HepG2 (cell line): Measurements from ENCODE around the gene GRM1.

Experiments used
- CENPBD1 ChIP-seq: sonication (generic); formaldehyde crosslinking; IDR thresholded peaks from 2 replicates; pipeline ENCODE4 v1.8.0; 2022; ENCODE audit warnings: missing genetic modification reagents, low read depth, mild to moderate bottlenecking, borderline replicate concordance
- IRF1 ChIP-seq: sonication (generic); formaldehyde crosslinking; IDR thresholded peaks from 2 replicates; pipeline ENCODE4 v1.4.0; 2020; ENCODE audit warnings: low read depth, mild to moderate bottlenecking, missing genetic modification reagents
- MATR3 ChIP-seq: sonication (generic); formaldehyde crosslinking; IDR thresholded peaks from 2 replicates; pipeline ENCODE4 v1.4.0; 2020; ENCODE audit warnings: missing genetic modification reagents
- NAIF1 ChIP-seq: sonication (generic); formaldehyde crosslinking; IDR thresholded peaks from 2 replicates; pipeline ENCODE4 v1.5.0; 2020; ENCODE audit warnings: mild to moderate bottlenecking, missing genetic modification reagents, borderline replicate concordance
- NFIC ChIP-seq: IDR thresholded peaks from 2 replicates; pipeline ENCODE4 v1.6.1; 2012; ENCODE audit warnings: mild to moderate bottlenecking, low read length, inconsistent platforms
- SPEN ChIP-seq: sonication (generic); formaldehyde crosslinking; IDR thresholded peaks from 2 replicates; pipeline ENCODE4 v1.5.1; 2020; ENCODE audit warnings: low read depth, mild to moderate bottlenecking, missing genetic modification reagents
- TAF1 ChIP-seq: sonication (generic); formaldehyde crosslinking; IDR thresholded peaks from 2 replicates; pipeline ENCODE4 v1.4.0; 2020; ENCODE audit warnings: missing genetic modification reagents
- ZNF143 ChIP-seq: sonication (generic); formaldehyde crosslinking; IDR thresholded peaks from 2 replicates; pipeline ENCODE4 v1.4.0; 2020; ENCODE audit warnings: missing genetic modification reagents
- ZNF496 ChIP-seq: sonication (generic); formaldehyde crosslinking; IDR thresholded peaks from 2 replicates; pipeline ENCODE4 v1.8.1; 2023; ENCODE audit warnings: mild to moderate bottlenecking, moderate library complexity, missing genetic modification reagents; ENCODE audit not compliant: insufficient replicate concordance
- ZNF530 ChIP-seq: sonication (generic); formaldehyde crosslinking; IDR thresholded peaks from 2 replicates; pipeline ENCODE4 v1.5.0; 2020; ENCODE audit warnings: low read depth, mild to moderate bottlenecking, missing genetic modification reagents
- ZNF607 ChIP-seq: sonication (generic); formaldehyde crosslinking; IDR thresholded peaks from 2 replicates; pipeline ENCODE4 v1.5.1; 2020; ENCODE audit warnings: missing genetic modification reagents, mild to moderate bottlenecking, borderline replicate concordance
- TF ChIP-seq, protein P1 (sequence below): sonication (generic); formaldehyde crosslinking; IDR thresholded peaks from 2 replicates; pipeline ENCODE4 v1.5.0; 2020; ENCODE audit warnings: mild to moderate bottlenecking, missing genetic modification reagents, moderate library complexity

GRCh38 chr6:146310628-146311027 lies 281.8 kb downstream of the GRM1 start:
- TF ChIP-seq SPEN (CRISPR knock-in tag) = no peak
- TF ChIP-seq, protein P1, sequence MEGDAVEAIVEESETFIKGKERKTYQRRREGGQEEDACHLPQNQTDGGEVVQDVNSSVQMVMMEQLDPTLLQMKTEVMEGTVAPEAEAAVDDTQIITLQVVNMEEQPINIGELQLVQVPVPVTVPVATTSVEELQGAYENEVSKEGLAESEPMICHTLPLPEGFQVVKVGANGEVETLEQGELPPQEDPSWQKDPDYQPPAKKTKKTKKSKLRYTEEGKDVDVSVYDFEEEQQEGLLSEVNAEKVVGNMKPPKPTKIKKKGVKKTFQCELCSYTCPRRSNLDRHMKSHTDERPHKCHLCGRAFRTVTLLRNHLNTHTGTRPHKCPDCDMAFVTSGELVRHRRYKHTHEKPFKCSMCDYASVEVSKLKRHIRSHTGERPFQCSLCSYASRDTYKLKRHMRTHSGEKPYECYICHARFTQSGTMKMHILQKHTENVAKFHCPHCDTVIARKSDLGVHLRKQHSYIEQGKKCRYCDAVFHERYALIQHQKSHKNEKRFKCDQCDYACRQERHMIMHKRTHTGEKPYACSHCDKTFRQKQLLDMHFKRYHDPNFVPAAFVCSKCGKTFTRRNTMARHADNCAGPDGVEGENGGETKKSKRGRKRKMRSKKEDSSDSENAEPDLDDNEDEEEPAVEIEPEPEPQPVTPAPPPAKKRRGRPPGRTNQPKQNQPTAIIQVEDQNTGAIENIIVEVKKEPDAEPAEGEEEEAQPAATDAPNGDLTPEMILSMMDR = no peak
- no peak for TF ChIP-seq ZNF496
- no peak for TF ChIP-seq ZNF530
- no peak for TF ChIP-seq NFIC
- TF ChIP-seq TAF1 = no peak
- no peak for TF ChIP-seq IRF1 (CRISPR knock-in tag)
- no peak for TF ChIP-seq ZNF607 (CRISPR knock-in tag)
- TF ChIP-seq ZNF143 (CRISPR knock-in tag) = no peak
- no peak for TF ChIP-seq CENPBD1 (CRISPR knock-in tag)
- TF ChIP-seq MATR3 = no peak
- TF ChIP-seq NAIF1 (CRISPR knock-in tag) = no peak
